GM20431 (cell line): ENCODE data around the gene HDAC4.
"Not testable (repeated sequence)": the region's sequence is repeated elsewhere in the genome, so short reads cannot be mapped to it uniquely, and the experiment has no call there.

Experiments
- in situ Hi-C: fragments of 300-500 bp; cut with MseI, MboI; formaldehyde crosslinking; loops from one replicate; pipeline ENCODE4 v1.15.0; 2020; ENCODE audit warnings: low sequenced_read_pairs; ENCODE audit not compliant: unreplicated experiment

Gene HDAC4

GRCh38 chr2:239186516-239187357 is 214.1 kb downstream of the HDAC4 start:
- in situ Hi-C loops, result no loop called here

GRCh38 chr2:239184968-239185903 is 215.6 kb downstream of the HDAC4 start:
- in situ Hi-C loops, result no loop called here

DNA sequence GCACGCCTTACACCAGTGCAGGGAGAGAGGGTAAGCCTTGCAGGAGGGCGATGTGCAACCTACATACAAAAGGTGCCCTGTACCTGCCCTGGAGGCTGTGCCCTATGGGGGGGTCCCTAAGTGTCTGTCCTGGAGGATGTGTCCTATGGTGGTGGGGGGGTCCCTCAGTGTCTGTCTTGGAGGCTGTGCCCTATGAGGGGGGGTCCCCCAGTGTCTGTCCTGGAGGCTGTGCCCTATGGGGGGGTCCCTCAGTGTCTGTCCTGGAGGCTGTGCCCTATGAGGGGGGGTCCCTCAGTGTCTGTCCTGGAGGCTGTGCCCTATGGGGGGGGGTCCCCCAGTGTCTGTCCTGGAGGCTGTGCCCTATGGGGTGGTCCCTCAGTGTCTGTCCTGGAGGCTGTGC is 216.6 kb downstream of the HDAC4 start:
- in situ Hi-C loops, result no loop called here

DNA sequence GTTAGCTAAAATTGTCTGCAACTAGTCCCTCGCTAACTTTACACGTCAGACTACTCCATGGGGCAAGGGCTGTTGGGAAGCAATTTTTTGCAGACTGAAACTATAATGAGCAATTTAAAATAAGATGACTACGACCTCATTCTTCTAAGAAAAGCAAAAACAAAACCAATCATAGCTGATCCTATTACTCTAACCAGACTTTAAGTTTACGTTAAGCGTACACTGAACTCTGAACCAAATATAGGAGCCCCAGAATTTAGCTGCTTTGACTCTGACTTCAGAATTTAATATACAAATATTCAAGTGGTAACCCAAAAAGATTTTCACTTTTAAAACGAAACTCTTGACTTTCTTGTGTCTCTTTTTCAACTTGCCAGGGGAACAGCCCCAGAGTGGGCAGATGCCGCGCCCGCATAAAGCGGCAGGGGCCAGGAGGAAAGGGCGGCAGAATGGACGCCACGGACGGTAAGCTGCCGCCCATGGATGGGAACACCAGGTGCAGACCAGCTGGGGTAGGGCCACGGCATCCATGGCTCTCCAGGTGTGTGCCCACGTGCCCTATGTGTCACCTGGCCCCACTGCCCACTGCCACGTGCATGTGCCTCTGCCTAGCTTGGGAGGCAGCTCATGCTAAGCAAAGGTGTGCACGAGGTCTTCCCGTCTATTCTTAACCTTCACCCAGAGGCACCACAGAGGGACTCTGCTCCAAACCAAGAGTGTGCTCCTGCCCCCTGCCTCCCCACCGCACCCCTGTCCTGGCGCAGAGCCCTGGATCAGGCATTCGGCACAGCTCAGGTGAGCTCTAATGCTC is 217.6 kb downstream of the HDAC4 start:
- in situ Hi-C loops, result no loop called here

DNA sequence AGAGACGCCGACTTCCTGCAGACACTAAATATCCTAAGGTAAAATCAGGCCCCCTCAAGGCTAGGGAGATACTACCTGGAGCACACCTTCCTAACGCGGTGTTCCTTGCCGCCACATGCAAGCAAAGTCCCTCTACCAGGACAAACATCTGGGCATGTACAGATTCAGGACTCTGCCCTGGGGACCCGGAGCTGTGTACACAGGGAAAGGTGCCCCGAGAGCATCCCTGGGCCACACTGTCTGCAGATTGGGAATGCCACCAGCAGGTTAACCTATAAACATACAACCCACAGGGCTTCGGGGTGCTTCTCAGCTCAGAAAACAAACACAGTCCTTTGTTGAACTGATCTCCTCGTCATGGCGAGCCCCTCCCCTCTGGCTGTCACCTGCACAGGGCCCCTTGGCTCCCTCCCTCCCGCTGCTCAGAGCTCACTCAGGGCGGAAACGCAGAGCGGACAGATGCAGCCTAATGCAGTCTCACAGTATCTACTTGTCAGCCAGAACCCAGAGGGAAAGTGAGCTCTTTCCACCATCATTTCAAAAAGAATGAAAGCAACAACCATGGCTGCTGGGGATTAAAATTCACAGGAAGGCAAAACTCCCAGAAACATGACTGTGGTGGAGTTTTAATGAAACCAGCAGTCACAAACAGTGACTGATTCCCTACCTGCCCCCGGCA is 218.8 kb downstream of the HDAC4 start:
- in situ Hi-C loops, result no loop called here

GRCh38 chr2:239181074-239181902 is 219.5 kb downstream of the HDAC4 start:
- in situ Hi-C loops, result no loop called here

DNA sequence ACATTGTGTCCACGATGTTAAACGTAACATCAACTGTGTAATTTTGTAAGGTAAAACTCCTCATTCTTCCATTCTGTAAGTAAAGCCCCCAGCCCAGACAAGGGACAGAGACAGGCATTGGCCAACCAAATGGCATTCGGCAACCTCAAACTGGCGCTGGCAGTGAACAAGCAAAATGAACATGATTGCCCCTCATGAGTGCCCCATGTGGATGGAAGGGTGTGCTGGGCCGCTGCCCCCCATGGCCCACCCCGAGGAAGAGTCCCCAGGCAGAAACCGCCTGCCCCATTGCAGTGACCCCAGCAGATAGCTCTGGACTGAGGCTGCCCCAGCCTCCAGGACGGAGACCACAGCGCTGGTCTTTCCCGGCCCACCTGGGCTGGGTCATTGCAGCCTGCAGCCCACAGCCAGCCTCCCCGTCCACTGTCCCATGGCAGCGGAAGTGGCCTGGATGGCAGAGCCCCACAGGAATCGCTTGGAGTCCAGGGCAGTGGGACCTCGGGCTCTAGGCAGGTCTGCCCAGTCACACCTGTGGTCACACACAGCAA is 220.2 kb downstream of the HDAC4 start:
- in situ Hi-C loops, result no loop called here

DNA sequence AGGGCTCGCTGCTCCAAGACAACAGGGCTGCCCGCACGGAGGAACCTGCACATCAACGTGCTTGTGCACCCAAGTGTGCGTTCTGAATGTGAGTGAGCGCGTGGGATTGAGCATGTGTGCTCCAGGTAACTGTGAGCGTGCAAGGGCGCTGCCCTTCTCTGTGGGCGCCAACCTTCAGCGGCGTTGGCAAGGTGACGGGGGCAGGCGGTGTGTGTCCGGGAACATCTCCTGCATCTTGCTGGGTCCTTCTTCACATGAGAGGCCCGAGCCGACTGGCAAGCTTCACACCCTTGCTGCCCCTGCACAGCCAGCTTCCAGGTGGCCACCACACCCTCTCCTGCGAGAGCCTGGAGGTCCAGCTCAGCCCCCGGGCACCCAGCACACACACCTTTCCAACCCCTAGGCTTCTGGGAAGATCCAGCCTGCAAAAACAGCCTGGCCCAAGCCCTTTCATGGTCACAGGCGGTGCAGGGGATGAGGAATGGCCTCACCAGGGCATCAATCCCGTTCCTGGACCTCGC is 220.9 kb downstream of the HDAC4 start:
- in situ Hi-C loops, result no loop called here

- in situ Hi-C loops, result no loop called here
Measured at GRCh38 chr2:239178954-239179353, 221.9 kb downstream of the HDAC4 start.

DNA sequence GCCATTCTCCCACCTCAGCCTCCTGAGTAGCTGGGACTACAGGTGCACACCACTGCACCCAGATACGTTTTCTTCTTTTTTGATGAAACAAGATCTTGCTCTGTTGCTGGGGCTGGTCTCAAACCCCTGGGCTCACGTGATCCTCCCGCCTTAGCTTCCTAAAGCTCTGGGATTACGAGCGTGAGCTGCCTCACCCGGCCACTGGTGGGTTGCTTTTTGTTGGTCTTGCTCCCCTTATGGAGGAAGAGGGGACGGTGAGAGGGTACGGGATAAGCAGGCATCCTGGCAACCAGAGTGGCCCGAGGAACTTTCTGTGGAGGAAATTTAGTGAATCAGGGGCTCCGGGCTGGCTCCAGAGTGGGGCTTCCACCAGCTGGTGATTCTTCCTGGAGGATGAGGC is 222.3 kb downstream of the HDAC4 start:
- in situ Hi-C loops, result no loop called here

DNA sequence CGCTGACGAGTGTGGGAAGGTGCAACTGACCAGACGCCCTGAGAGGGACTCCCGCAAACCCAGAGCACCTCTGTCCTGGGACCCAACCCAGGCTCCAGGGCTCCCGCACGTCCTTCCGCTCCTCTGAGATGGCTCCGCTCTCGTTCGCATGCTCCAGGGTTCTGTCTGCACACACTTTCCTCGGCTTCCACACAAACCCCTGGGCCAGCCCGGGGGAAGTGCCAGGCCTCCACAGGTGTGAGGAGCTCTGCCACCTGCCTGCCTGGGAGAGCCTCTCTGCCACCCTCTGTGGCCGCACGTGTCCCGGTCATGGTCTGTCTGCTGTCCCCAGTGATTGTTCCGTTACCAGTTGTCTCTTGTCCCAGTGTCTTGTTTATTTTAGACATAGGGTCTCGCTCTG is 222.9 kb downstream of the HDAC4 start:
- in situ Hi-C loops, result no loop called here

- in situ Hi-C loops, result no loop called here
Measured at GRCh38 chr2:239177325-239177724, 223.5 kb downstream of the HDAC4 start.

GRCh38 chr2:239176138-239176803 is 224.5 kb downstream of the HDAC4 start:
- in situ Hi-C loops, result not testable (repeated sequence)

GRCh38 chr2:239175181-239175580 is 225.6 kb downstream of the HDAC4 start:
- in situ Hi-C loops, result no loop called here

DNA sequence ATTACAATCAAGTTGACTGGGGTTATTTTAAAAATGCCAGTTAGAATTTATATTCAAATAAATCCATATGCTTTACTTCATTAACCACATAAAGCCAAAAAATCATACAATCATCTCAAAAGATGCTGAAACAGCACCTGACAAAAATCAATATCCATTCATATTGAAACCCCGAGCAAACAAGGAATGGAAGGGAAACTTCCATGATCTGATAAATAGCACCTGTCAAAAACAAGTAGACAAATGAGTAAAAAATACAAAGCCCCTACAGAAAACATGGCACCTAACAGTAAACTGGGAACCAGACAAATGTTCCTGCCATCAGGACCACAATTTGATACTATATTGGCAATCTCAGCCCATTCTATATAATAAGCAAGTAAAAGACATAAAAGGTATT is 227.5 kb downstream of the HDAC4 start:
- in situ Hi-C loops, result no loop called here

DNA sequence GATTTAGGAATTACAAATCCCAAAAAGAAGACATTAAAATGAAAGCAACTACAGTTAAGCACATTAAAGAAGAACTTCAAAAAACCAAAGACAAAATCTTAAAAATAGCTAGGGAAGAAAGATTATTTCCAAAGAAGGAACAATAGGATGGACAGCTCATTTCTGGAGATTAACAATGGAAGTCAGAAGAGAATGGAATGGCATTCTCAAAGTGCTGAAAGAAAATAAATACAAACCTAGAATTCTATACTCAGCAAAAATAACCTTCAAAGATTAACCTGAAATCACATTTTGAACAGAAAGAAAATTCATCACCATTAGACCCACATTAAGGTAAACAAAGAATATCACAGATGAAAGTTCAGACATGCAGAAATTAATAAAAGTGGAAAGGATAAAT is 229.2 kb downstream of the HDAC4 start:
- in situ Hi-C loops, result no loop called here

DNA sequence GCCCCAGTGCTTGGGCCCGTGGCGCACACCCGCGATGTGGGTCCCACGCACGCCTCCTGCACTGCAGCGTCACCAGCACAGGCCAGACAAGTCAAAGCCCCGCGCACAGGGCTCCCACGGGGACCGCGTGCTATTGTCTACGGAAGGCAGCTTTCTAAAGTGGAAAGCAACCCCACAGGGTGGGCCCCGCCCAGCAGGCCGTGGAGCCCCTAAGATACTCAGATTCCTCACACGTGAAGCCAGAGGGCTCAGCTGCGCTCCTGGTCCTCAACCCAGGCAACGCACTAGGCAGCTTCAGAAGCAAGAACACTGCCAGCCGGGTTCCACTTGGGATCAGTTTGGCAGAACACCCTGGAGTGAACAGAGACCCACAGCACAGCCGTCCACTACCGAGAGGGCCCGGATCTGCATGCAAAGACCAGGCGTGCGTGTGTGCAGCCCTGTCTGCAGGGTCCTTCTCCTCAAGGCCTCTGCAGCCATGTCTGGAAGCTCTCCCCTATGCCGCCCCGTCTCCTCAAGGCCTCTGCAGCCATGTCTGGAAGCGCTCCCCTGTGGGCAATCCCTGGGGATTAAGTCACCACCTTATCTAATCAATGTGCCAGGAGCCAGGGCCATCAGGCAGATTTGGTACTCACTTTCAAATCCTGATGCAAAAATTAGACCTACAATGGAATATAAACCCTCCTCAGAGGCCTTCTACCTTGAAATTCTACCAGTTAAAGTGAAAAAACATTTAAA is 231.3 kb downstream of the HDAC4 start:
- in situ Hi-C loops, result no loop called here
